OCI-LY1 (cell line): Measurements from ENCODE around the gene GCM1.
A peak's percentile ranks its signal among the peaks of the same experiment; 100 is the strongest.

ENCODE experiments used
- H2AFZ ChIP-seq: fragments of 200-600 bp; sonication (generic), shearing (Covaris generic); 2 replicates; pipeline ENCODE4 v1.6.0; 2014; ENCODE audit warnings: antibody characterized with exemption, mild to moderate bottlenecking, low read length
- H3F3A ChIP-seq: fragments of 200-600 bp; sonication (generic), shearing (Covaris generic); 2 replicates; pipeline ENCODE4 v1.6.0; 2014; ENCODE audit warnings: mild to moderate bottlenecking, antibody characterized with exemption, low read length, moderate library complexity; ENCODE audit not compliant: insufficient read depth
- H3K27ac ChIP-seq: fragments of 200-600 bp; sonication (generic); 2 replicates; pipeline ENCODE4 v1.5.1; 2014; ENCODE audit warnings: low read length, mixed run types, mild to moderate bottlenecking, low read depth; ENCODE audit not compliant: poor library complexity, severe bottlenecking
- H3K27me3 ChIP-seq: fragments of 200-600 bp; sonication (generic); 2 replicates; pipeline ENCODE4 v1.6.0; 2014; ENCODE audit warnings: antibody characterized with exemption, mild to moderate bottlenecking, low read length, moderate library complexity; ENCODE audit not compliant: insufficient read depth
- H3K36me3 ChIP-seq: fragments of 200-600 bp; sonication (generic); 2 replicates; pipeline ENCODE4 v1.6.1; 2014; ENCODE audit warnings: mild to moderate bottlenecking, antibody characterized with exemption, low read length, moderate library complexity, mixed read lengths; ENCODE audit not compliant: insufficient read depth
- H3K4me1 ChIP-seq: fragments of 200-600 bp; sonication (generic); 2 replicates; pipeline ENCODE4 v1.5.1; 2014; ENCODE audit warnings: mild to moderate bottlenecking, low read length, moderate library complexity; ENCODE audit not compliant: insufficient read depth, severe bottlenecking
- H3K4me2 ChIP-seq: fragments of 200-600 bp; sonication (generic), shearing (Covaris generic); 2 replicates; pipeline ENCODE4 v1.6.1; 2014; ENCODE audit warnings: low read length
- H3K4me3 ChIP-seq: fragments of 200-600 bp; sonication (generic); 2 replicates; pipeline ENCODE4 v1.5.1; 2014; ENCODE audit warnings: low read length, low read depth, mild to moderate bottlenecking, mixed read lengths; ENCODE audit not compliant: poor library complexity, severe bottlenecking
- H3K79me2 ChIP-seq: fragments of 200-600 bp; shearing (Covaris generic); 2 replicates; pipeline ENCODE4 v1.6.1; 2016; ENCODE audit warnings: mixed run types, low read length, mixed read lengths; ENCODE audit not compliant: insufficient read depth
- H3K9ac ChIP-seq: fragments of 200-600 bp; sonication (generic), shearing (Covaris generic); 2 replicates; pipeline ENCODE4 v1.6.1; 2014; ENCODE audit warnings: mild to moderate bottlenecking, low read length, mixed read lengths
- H3K9me2 ChIP-seq: fragments of 200-600 bp; sonication (generic), shearing (Covaris generic); 2 replicates; pipeline ENCODE4 v1.6.1; 2014; ENCODE audit warnings: low read depth, mild to moderate bottlenecking, low read length, mixed read lengths
- H3K9me3 ChIP-seq: fragments of 200-600 bp; shearing (Covaris generic); 2 replicates; pipeline ENCODE4 v1.6.1; 2014; ENCODE audit warnings: low read length, mixed read lengths
- H4K20me1 ChIP-seq: fragments of 200-600 bp; sonication (generic), shearing (Covaris generic); 2 replicates; pipeline ENCODE4 v1.6.0; 2016; ENCODE audit warnings: mild to moderate bottlenecking, low read length; ENCODE audit not compliant: insufficient read depth
- EZH2 ChIP-seq: fragments of 200-600 bp; sonication (generic), shearing (Covaris generic); IDR thresholded peaks from 2 replicates; pipeline ENCODE4 v1.8.0; 2017; ENCODE audit warnings: borderline replicate concordance, mixed run types, mild to moderate bottlenecking, antibody characterized with exemption, low read length, moderate library complexity, mixed read lengths
- TF ChIP-seq, protein P1 (sequence below): fragments of 200-600 bp; sonication (generic), shearing (Covaris generic); IDR thresholded peaks from 2 replicates; pipeline ENCODE4 v1.5.1; 2017; ENCODE audit warnings: mild to moderate bottlenecking, antibody characterized with exemption, low read length, moderate library complexity, mixed read lengths

Gene GCM1

DNA sequence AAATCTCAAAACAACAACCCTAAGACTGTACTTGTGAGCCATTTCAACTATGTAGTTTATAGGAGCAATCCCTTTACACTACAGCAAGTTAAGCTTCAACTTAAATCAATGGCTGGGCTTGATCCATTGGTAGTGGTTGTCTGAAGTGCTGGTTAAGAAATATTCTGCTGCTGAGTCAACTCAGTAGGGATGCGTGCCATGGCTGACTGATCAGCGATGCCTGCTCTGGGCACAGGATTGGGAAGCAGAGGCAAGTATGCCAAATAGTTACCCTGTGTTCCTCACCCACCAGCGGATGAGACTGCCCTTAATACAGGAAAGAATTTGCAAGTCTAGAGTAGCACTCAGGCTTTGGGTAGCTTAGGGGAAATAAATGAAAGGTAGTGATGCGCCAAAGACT, 41.5 kb downstream of the GCM1 start:
- Histone ChIP-seq H3K79me2 (no peaks in the 10 kb centered on the region), H3F3A (no peaks in the 10 kb centered on the region), H2AFZ (no peak overlapping the region), H3K4me3 (no peak overlapping the region), H3K9ac (no peak overlapping the region), H3K27me3 (no peaks in the 10 kb centered on the region), H3K9me3 (no peaks in the 10 kb centered on the region), H3K9me2 (no peaks in the 10 kb centered on the region), H3K4me2 (no peak overlapping the region), H4K20me1 (no peaks in the 10 kb centered on the region), H3K27ac (no peak overlapping the region), H3K4me1 (no peaks in the 10 kb centered on the region), H3K36me3 (no peaks in the 10 kb centered on the region; the same call in 1 of the 2 replicates)
- no peak for TF ChIP-seq EZH2
- TF ChIP-seq, protein P1, sequence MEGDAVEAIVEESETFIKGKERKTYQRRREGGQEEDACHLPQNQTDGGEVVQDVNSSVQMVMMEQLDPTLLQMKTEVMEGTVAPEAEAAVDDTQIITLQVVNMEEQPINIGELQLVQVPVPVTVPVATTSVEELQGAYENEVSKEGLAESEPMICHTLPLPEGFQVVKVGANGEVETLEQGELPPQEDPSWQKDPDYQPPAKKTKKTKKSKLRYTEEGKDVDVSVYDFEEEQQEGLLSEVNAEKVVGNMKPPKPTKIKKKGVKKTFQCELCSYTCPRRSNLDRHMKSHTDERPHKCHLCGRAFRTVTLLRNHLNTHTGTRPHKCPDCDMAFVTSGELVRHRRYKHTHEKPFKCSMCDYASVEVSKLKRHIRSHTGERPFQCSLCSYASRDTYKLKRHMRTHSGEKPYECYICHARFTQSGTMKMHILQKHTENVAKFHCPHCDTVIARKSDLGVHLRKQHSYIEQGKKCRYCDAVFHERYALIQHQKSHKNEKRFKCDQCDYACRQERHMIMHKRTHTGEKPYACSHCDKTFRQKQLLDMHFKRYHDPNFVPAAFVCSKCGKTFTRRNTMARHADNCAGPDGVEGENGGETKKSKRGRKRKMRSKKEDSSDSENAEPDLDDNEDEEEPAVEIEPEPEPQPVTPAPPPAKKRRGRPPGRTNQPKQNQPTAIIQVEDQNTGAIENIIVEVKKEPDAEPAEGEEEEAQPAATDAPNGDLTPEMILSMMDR: no peak

- Histone ChIP-seq H3K27ac (no peak overlapping the region), H4K20me1 (no peaks in the 10 kb centered on the region), H2AFZ (no peak overlapping the region), H3F3A (no peaks in the 10 kb centered on the region), H3K9ac (no peak overlapping the region), H3K4me2 (no peak overlapping the region), H3K27me3 (no peaks in the 10 kb centered on the region), H3K4me1 (no peaks in the 10 kb centered on the region), H3K4me3 (no peak overlapping the region), H3K79me2 (no peaks in the 10 kb centered on the region), H3K36me3 (peaks cover 6% of the 10 kb centered on the region; the same call in 1 of the 2 replicates), H3K9me2 (no peaks in the 10 kb centered on the region), H3K9me3 (no peaks in the 10 kb centered on the region)
- TF ChIP-seq EZH2: no peak
- TF ChIP-seq, protein P1: no peak
Observed at GRCh38 chr6:53104916-53105315, 43.7 kb downstream of the GCM1 start.

- no peak overlapping the region for H2AFZ ChIP-seq
- no peaks in the 10 kb centered on the region for H3K9me2 ChIP-seq
- H3K4me2 ChIP-seq: no peak overlapping the region
- peaks cover 7% of the 10 kb centered on the region; the same call in 1 of the 2 replicates for H3K36me3 ChIP-seq
- no peaks in the 10 kb centered on the region for H3K4me1 ChIP-seq
- H3F3A ChIP-seq: no peaks in the 10 kb centered on the region
- H3K4me3 ChIP-seq: no peak overlapping the region
- no peaks in the 10 kb centered on the region for H3K27me3 ChIP-seq
- TF ChIP-seq EZH2: no peak
- TF ChIP-seq, protein P1: peak; percentile 40; the same call in 1 of the 2 replicates
- H4K20me1 ChIP-seq: no peaks in the 10 kb centered on the region
- H3K9ac ChIP-seq: no peak overlapping the region
- H3K27ac ChIP-seq: no peak overlapping the region
- H3K79me2 ChIP-seq: no peaks in the 10 kb centered on the region
- no peaks in the 10 kb centered on the region for H3K9me3 ChIP-seq
Observed at GRCh38 chr6:53103993-53104675, 44.5 kb downstream of the GCM1 start.
